Globus pallidus (tissue), 1 donor: ENCODE data around the gene KAT7.

Experiments
- DNase-seq: peaks from one replicate; pipeline ENCODE4 v3.0.0-alpha.2; 2015; ENCODE audit warnings: low spot score

The KAT7 gene

GRCh38 chr17:49760932-49761558, 27.4 kb upstream of the KAT7 start:
- no peak for DNase-seq

- DNase-seq = no peak
These were observed 26.1 kb upstream of the KAT7 start for GRCh38 chr17:49762151-49762941.

- peak; percentile 96 for DNase-seq
These were observed 24.5 kb upstream of the KAT7 start, which contains the start of gene FAM117A for GRCh38 chr17:49763735-49764558. TSS of gene FAM117A (minus strand) at chr17:49764131. CDS start at chr17:49764087, 44 bp downstream.

- no peak for DNase-seq
These were observed 23.8 kb upstream of the KAT7 start for GRCh38 chr17:49764559-49765180.

GRCh38 chr17:49766918-49767530, 21.5 kb upstream of the KAT7 start:
- no peak for DNase-seq

GRCh38 chr17:49775546-49776260, 12.8 kb upstream of the KAT7 start:
- no peak for DNase-seq

GRCh38 chr17:49776551-49777300, 11.8 kb upstream of the KAT7 start:
- DNase-seq = no peak

- no peak for DNase-seq
These were observed 10.9 kb upstream of the KAT7 start for GRCh38 chr17:49777563-49777962.

- no peak for DNase-seq
These were observed 9.2 kb upstream of the KAT7 start for GRCh38 chr17:49779156-49779738.

GRCh38 chr17:49779739-49780231, 8.7 kb upstream of the KAT7 start:
- peak; percentile 28 for DNase-seq

- DNase-seq = no peak
These were observed 5.3 kb upstream of the KAT7 start for GRCh38 chr17:49783071-49783715.

- no peak for DNase-seq
These were observed 4.7 kb upstream of the KAT7 start for GRCh38 chr17:49783791-49784190.

- no peak for DNase-seq
These were observed 3.8 kb upstream of the KAT7 start for GRCh38 chr17:49784636-49785035.

- DNase-seq = no peak
These were observed 500 bp upstream of the KAT7 start for GRCh38 chr17:49787884-49788477.

GRCh38 chr17:49789243-49789578, 730 bp downstream of the KAT7 start:
- DNase-seq = no peak

- DNase-seq = no peak
These were observed 4.8 kb downstream of the KAT7 start for GRCh38 chr17:49793309-49793708.

GRCh38 chr17:49795372-49795771, 6.9 kb downstream of the KAT7 start:
- DNase-seq = no peak

- no peak for DNase-seq
These were observed 9.7 kb downstream of the KAT7 start for GRCh38 chr17:49798182-49798581.

GRCh38 chr17:49798738-49799137, 10.3 kb downstream of the KAT7 start:
- DNase-seq = no peak
